MM.1S (cell line): Measurements from ENCODE around the gene NARF.
A peak's percentile ranks its signal among the peaks of the same experiment; 100 is the strongest.

Experiments
- DNase-seq: peaks from one replicate; pipeline ENCODE4 v3.0.0-alpha.2; 2015
- H2AFZ ChIP-seq: fragments of 300-600 bp; sonication (generic); 2 replicates; pipeline ENCODE4 v1.6.0; 2016; ENCODE audit warnings: antibody characterized with exemption, low read length
- H3F3A ChIP-seq: fragments of 300-600 bp; sonication (generic); 2 replicates; pipeline ENCODE4 v1.6.1; 2016; ENCODE audit warnings: mild to moderate bottlenecking, antibody characterized with exemption, low read length, moderate library complexity, mixed read lengths; ENCODE audit not compliant: insufficient read depth
- H3K27ac ChIP-seq: fragments of 300-600 bp; sonication (generic); 2 replicates; pipeline ENCODE4 v1.5.1; 2016; ENCODE audit warnings: mild to moderate bottlenecking, low read length
- H3K27me3 ChIP-seq: fragments of 300-600 bp; sonication (generic); replicated peaks from 2 replicates; pipeline ENCODE4 v1.6.0; 2016; ENCODE audit warnings: low read length; ENCODE audit not compliant: insufficient read depth
- H3K36me3 ChIP-seq: fragments of 300-600 bp; sonication (generic); replicated peaks from 2 replicates; pipeline ENCODE4 v1.6.1; 2016; ENCODE audit warnings: mild to moderate bottlenecking, low read length, mixed read lengths; ENCODE audit not compliant: insufficient read depth
- H3K4me1 ChIP-seq: fragments of 300-600 bp; sonication (generic); 2 replicates; pipeline ENCODE4 v1.6.1; 2016; ENCODE audit warnings: low read length, mixed read lengths
- H3K4me2 ChIP-seq: fragments of 300-600 bp; sonication (generic); 2 replicates; pipeline ENCODE4 v1.6.0; 2016; ENCODE audit warnings: low read depth, low read length
- H3K4me3 ChIP-seq: fragments of 300-600 bp; sonication (generic); 2 replicates; pipeline ENCODE4 v1.5.1; 2016; ENCODE audit warnings: low read length, mixed read lengths
- H3K79me2 ChIP-seq: fragments of 300-600 bp; sonication (generic); 2 replicates; pipeline ENCODE4 v1.6.1; 2016; ENCODE audit warnings: mixed run types, low read length, mixed read lengths
- H3K9ac ChIP-seq: fragments of 300-600 bp; sonication (generic); 2 replicates; pipeline ENCODE4 v1.6.1; 2016; ENCODE audit warnings: low read length, mixed read lengths
- H3K9me2 ChIP-seq: fragments of 300-600 bp; sonication (generic); replicated peaks from 2 replicates; pipeline ENCODE4 v1.6.1; 2016; ENCODE audit warnings: mild to moderate bottlenecking, low read length, mixed read lengths; ENCODE audit not compliant: insufficient read depth
- H3K9me3 ChIP-seq: fragments of 300-600 bp; sonication (generic); replicated peaks from 2 replicates; pipeline ENCODE4 v1.6.1; 2016; ENCODE audit warnings: mild to moderate bottlenecking, low read length, mixed read lengths; ENCODE audit not compliant: insufficient read depth
- H4K20me1 ChIP-seq: fragments of 300-600 bp; sonication (generic); 2 replicates; pipeline ENCODE4 v1.6.1; 2016; ENCODE audit warnings: mild to moderate bottlenecking, low read length, moderate library complexity, mixed read lengths; ENCODE audit not compliant: insufficient read depth
- EZH2 ChIP-seq: fragments of 300-600 bp; sonication (generic); optimal IDR thresholded peaks from 2 replicates; pipeline ENCODE3; 2017; ENCODE audit warnings: low read depth, mild to moderate bottlenecking, antibody characterized with exemption, low read length, mixed read lengths
- EZH2phosphoT487 ChIP-seq: fragments of 300-600 bp; sonication (generic); IDR thresholded peaks from 2 replicates; pipeline ENCODE4 v1.6.1; 2018; ENCODE audit warnings: antibody characterized with exemption, low read length
- TF ChIP-seq, protein P1 (sequence below): fragments of 300-600 bp; sonication (generic); IDR thresholded peaks from 2 replicates; pipeline ENCODE4 v1.5.1; 2016; ENCODE audit warnings: antibody characterized with exemption, low read length, mixed read lengths

Gene NARF

DNA sequence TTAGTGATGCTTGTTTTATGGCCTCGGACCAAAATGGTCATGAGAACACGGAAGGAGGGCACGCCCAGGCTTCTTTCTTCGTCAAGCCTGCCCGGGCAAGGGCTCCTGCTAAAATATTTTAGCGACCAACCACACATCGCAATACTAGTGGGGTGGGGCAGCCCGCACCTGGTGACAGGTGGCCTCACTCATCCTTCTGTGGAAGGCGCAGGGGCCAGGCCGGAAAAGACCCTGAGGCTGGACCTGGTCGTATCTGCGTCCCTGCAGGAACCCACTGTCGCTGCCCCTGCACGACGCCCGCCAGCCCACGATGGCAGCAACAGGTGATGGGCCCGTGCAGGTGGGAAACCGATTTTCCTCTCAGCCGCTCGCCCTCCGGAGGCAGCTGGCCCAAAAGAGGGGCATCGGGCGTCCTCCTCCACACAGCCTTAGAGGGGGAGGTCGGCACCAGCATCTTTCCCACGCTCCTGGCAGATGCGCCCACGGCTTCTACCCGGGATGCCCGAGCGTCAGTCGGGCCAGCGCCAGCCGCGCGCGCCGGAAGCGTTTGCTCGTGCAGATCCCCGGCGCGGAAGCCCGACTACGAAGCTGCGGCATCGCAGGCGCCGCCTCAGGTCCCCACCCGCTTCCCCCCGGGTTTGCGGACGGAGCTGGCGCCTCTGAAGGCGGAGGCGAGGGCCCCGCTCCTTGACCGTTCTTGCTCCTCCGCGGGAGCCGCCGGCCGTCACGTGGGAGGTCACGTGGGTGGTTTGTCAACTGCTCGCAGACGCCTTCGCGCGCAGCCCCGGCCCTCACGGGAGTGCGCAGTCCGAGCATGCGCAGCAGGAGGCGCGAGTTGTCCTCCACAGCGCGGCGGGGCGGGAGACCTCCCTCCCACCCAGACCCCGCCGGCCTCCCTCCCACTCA lies 38.2 kb downstream of the NARF start:
- DNase-seq: peak; percentile 94
- peak overlapping the region; percentile 54; the same call in 1 of the 2 replicates for H3K9ac ChIP-seq
- H3K27ac ChIP-seq: peak overlapping the region; percentile 57; the same call in 1 of the 2 replicates

DNA sequence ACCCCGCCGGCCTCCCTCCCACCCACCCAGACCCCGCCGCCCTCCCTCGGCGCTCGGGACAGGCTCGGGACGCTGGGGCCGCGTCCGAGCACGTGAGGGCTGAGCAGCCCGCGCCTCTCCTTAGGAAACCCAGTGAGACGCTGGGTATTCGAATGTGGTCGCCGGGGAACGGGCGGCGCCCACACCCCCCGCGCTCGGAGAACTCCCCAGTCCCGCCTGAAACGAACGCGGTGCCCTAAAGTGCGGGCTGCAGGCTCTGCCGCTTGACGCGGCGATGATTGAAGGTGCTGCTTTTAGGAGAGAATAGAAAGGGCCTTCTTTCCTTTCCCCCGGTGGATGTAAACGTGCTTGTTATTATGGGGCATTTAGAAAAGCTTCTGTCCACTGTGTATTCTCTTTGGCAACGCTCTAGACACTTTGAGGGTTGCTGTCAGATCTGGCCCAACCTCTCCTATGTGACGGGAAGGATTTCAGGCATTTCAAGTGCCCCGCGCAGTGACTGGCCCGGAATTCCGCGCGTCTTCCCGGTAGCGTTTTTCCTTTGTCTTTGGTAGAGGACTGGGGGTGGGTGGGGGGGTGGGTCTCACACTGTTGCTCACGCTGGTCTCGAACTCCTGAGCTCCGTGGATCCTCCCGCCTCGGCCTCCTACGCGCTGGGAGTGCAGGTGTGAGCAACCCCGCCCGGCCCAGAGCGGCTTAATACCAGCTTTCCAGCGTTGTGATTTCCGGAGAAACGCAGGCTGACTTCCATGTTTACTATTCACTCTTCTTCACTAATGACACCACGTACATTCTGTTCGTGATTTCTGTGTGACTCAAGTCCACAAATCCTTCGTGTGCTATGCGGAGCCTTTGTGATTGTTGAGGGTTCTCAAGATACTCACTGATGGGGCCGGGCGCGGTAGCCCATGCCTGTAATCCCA lies 39.2 kb downstream of the NARF start:
- Histone ChIP-seq H3K4me1 (peaks cover 33% of the 10 kb centered on the region), H3K27ac (peak overlapping the region; percentile 65; the same call in 1 of the 2 replicates)

More for the DNA sequence above, 38.2 kb downstream of the NARF start:
- peak overlapping the region; percentile 56 for H2AFZ ChIP-seq
- peak overlapping the region; percentile 79 for H3K4me2 ChIP-seq
- no peaks in the 10 kb centered on the region for H3K79me2 ChIP-seq
- no peak for TF ChIP-seq EZH2phosphoT487
- peaks cover 33% of the 10 kb centered on the region for H3K4me1 ChIP-seq
- H3K9me2 ChIP-seq: no peaks in the 10 kb centered on the region
- H3K4me3 ChIP-seq: peak overlapping the region; percentile 56
- H3K27me3 ChIP-seq: no peaks in the 10 kb centered on the region
- H4K20me1 ChIP-seq: no peaks in the 10 kb centered on the region
- H3K36me3 ChIP-seq: no peaks in the 10 kb centered on the region
- peaks cover 51% of the 10 kb centered on the region for H3F3A ChIP-seq
- no peaks in the 10 kb centered on the region for H3K9me3 ChIP-seq

DNA sequence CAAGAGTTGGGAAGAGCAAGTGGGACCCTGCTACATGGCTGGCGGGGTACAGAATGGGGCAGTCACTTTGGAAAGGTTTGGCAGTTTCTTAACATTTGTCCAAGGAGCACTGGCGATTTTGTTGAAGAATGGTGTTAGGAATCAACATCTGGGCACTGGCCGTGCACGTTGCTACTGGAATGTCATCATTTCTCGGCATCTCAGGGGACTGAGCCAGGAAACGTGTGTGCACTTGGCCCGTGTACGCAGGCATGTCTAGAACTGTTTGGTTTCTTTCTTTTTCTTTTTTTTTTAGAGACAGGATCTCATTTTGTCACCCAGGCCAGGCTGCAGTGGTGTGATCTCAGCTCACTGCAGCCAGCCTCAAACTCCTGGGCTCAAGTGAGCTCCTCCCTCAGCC lies 43.7 kb downstream of the NARF start:
- DNase-seq: no peak
- no peaks in the 10 kb centered on the region for H3K9me2 ChIP-seq
- no peak overlapping the region for H2AFZ ChIP-seq
- H3K9me3 ChIP-seq: no peaks in the 10 kb centered on the region
- H3K4me3 ChIP-seq: no peak overlapping the region
- peaks cover 16% of the 10 kb centered on the region for H3K4me1 ChIP-seq
- no peaks in the 10 kb centered on the region for H3K36me3 ChIP-seq
- H3K27me3 ChIP-seq: no peaks in the 10 kb centered on the region
- no peak overlapping the region for H3K4me2 ChIP-seq
- H4K20me1 ChIP-seq: no peaks in the 10 kb centered on the region
- no peak overlapping the region for H3K9ac ChIP-seq
- H3F3A ChIP-seq: peaks cover 22% of the 10 kb centered on the region
- no peaks in the 10 kb centered on the region for H3K79me2 ChIP-seq
- H3K27ac ChIP-seq: no peak overlapping the region
- TF ChIP-seq EZH2phosphoT487: no peak
- TF ChIP-seq, protein P1, sequence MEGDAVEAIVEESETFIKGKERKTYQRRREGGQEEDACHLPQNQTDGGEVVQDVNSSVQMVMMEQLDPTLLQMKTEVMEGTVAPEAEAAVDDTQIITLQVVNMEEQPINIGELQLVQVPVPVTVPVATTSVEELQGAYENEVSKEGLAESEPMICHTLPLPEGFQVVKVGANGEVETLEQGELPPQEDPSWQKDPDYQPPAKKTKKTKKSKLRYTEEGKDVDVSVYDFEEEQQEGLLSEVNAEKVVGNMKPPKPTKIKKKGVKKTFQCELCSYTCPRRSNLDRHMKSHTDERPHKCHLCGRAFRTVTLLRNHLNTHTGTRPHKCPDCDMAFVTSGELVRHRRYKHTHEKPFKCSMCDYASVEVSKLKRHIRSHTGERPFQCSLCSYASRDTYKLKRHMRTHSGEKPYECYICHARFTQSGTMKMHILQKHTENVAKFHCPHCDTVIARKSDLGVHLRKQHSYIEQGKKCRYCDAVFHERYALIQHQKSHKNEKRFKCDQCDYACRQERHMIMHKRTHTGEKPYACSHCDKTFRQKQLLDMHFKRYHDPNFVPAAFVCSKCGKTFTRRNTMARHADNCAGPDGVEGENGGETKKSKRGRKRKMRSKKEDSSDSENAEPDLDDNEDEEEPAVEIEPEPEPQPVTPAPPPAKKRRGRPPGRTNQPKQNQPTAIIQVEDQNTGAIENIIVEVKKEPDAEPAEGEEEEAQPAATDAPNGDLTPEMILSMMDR: no peak
- no peak for TF ChIP-seq EZH2

More for the DNA sequence above, 39.2 kb downstream of the NARF start:
- Histone ChIP-seq H3K4me3 (peak overlapping the region; percentile 42; the same call in 1 of the 2 replicates), H3K27me3 (no peaks in the 10 kb centered on the region), H4K20me1 (no peaks in the 10 kb centered on the region), H3F3A (peaks cover 51% of the 10 kb centered on the region), H2AFZ (peak overlapping the region; percentile 41), H3K9me2 (no peaks in the 10 kb centered on the region), H3K36me3 (no peaks in the 10 kb centered on the region), H3K79me2 (no peaks in the 10 kb centered on the region), H3K9me3 (no peaks in the 10 kb centered on the region), H3K4me2 (peak overlapping the region; percentile 73; the same call in 1 of the 2 replicates), H3K9ac (peak overlapping the region; percentile 62)
- TF ChIP-seq EZH2 (no peak), EZH2phosphoT487 (no peak)
- TF ChIP-seq, protein P1: no peak
- DNase-seq: peak; percentile 56
